Activated naive CD8-positive, alpha-beta T cell (primary cell): ENCODE results near the gene PRR18.
A peak's percentile ranks its signal among the peaks of the same experiment; 100 is the strongest.

ENCODE experiments used
- H3K27ac Mint-ChIP-seq: one replicate; pipeline ENCODE4 v1.8.0; 2021; ENCODE audit warnings: mixed read lengths
- H3K27me3 Mint-ChIP-seq: one replicate; pipeline ENCODE4 v1.8.0; 2021; ENCODE audit warnings: mixed read lengths
- H3K36me3 Mint-ChIP-seq: one replicate; pipeline ENCODE4 v1.8.0; 2021; ENCODE audit warnings: mixed read lengths
- H3K4me1 Mint-ChIP-seq: one replicate; pipeline ENCODE4 v1.8.0; 2021; ENCODE audit warnings: low read depth, mixed read lengths
- H3K4me3 Mint-ChIP-seq: one replicate; pipeline ENCODE4 v1.8.0; 2021; ENCODE audit warnings: mild to moderate bottlenecking, mixed read lengths
- H3K9me3 Mint-ChIP-seq: one replicate; pipeline ENCODE4 v1.8.0; 2021; ENCODE audit warnings: low read depth, mixed read lengths

PRR18 gene

GRCh38 chr6:166318649-166319600, 10.7 kb upstream of the PRR18 start:
- Mint-ChIP-seq H3K9me3 (no peaks in the 10 kb centered on the region), H3K27me3 (no peaks in the 10 kb centered on the region), H3K4me3 (no peak overlapping the region), H3K4me1 (no peaks in the 10 kb centered on the region), H3K27ac (no peak overlapping the region), H3K36me3 (no peaks in the 10 kb centered on the region)

GRCh38 chr6:166318227-166318626, 10.0 kb upstream of the PRR18 start:
- Mint-ChIP-seq H3K9me3 (no peaks in the 10 kb centered on the region), H3K36me3 (no peaks in the 10 kb centered on the region), H3K27ac (no peak overlapping the region), H3K4me3 (no peak overlapping the region), H3K27me3 (no peaks in the 10 kb centered on the region), H3K4me1 (no peaks in the 10 kb centered on the region)

GRCh38 chr6:166317261-166318212, 9.3 kb upstream of the PRR18 start:
- H3K4me3 Mint-ChIP-seq = no peak overlapping the region
- H3K27me3 Mint-ChIP-seq = no peaks in the 10 kb centered on the region
- no peaks in the 10 kb centered on the region for H3K4me1 Mint-ChIP-seq
- no peaks in the 10 kb centered on the region for H3K9me3 Mint-ChIP-seq
- no peaks in the 10 kb centered on the region for H3K36me3 Mint-ChIP-seq
- H3K27ac Mint-ChIP-seq = no peak overlapping the region

- no peak overlapping the region for H3K27ac Mint-ChIP-seq
- H3K36me3 Mint-ChIP-seq = no peaks in the 10 kb centered on the region
- no peaks in the 10 kb centered on the region for H3K27me3 Mint-ChIP-seq
- H3K4me1 Mint-ChIP-seq = no peaks in the 10 kb centered on the region
- no peak overlapping the region for H3K4me3 Mint-ChIP-seq
- H3K9me3 Mint-ChIP-seq = no peaks in the 10 kb centered on the region
Measured at GRCh38 chr6:166315436-166315835, 7.2 kb upstream of the PRR18 start.

GRCh38 chr6:166314454-166314853, 6.3 kb upstream of the PRR18 start:
- Mint-ChIP-seq H3K4me1 (no peaks in the 10 kb centered on the region), H3K27ac (no peak overlapping the region), H3K4me3 (no peak overlapping the region), H3K9me3 (no peaks in the 10 kb centered on the region), H3K36me3 (no peaks in the 10 kb centered on the region), H3K27me3 (peaks cover 1% of the 10 kb centered on the region)

GRCh38 chr6:166313255-166314070, 5.3 kb upstream of the PRR18 start:
- no peaks in the 10 kb centered on the region for H3K36me3 Mint-ChIP-seq
- H3K4me1 Mint-ChIP-seq = peaks cover 2% of the 10 kb centered on the region

GRCh38 chr6:166312832-166313231, 4.6 kb upstream of the PRR18 start:
- Mint-ChIP-seq H3K4me1 (peaks cover 2% of the 10 kb centered on the region), H3K9me3 (no peaks in the 10 kb centered on the region), H3K27me3 (peaks cover 8% of the 10 kb centered on the region), H3K27ac (no peak overlapping the region), H3K36me3 (no peaks in the 10 kb centered on the region), H3K4me3 (no peak overlapping the region)

More at GRCh38 chr6:166313255-166314070, 5.3 kb upstream of the PRR18 start:
- Mint-ChIP-seq H3K4me3 (no peak overlapping the region), H3K9me3 (no peaks in the 10 kb centered on the region), H3K27ac (no peak overlapping the region), H3K27me3 (peaks cover 8% of the 10 kb centered on the region)

GRCh38 chr6:166310634-166311033, 2.4 kb upstream of the PRR18 start:
- H3K27ac Mint-ChIP-seq = no peak overlapping the region
- H3K4me3 Mint-ChIP-seq = no peak overlapping the region
- H3K36me3 Mint-ChIP-seq = no peaks in the 10 kb centered on the region
- peaks cover 15% of the 10 kb centered on the region for H3K27me3 Mint-ChIP-seq
- H3K4me1 Mint-ChIP-seq = peaks cover 5% of the 10 kb centered on the region
- H3K9me3 Mint-ChIP-seq = no peaks in the 10 kb centered on the region

GRCh38 chr6:166309977-166310376, 1.8 kb upstream of the PRR18 start:
- Mint-ChIP-seq H3K36me3 (no peaks in the 10 kb centered on the region), H3K4me1 (peaks cover 5% of the 10 kb centered on the region), H3K9me3 (no peaks in the 10 kb centered on the region), H3K27ac (no peak overlapping the region), H3K4me3 (no peak overlapping the region), H3K27me3 (peaks cover 19% of the 10 kb centered on the region)

GRCh38 chr6:166308769-166309589, 787 bp upstream of the PRR18 start:
- Mint-ChIP-seq H3K27me3 (peaks cover 23% of the 10 kb centered on the region), H3K27ac (no peak overlapping the region), H3K9me3 (no peaks in the 10 kb centered on the region), H3K36me3 (no peaks in the 10 kb centered on the region), H3K4me3 (peak overlapping the region; percentile 51), H3K4me1 (peaks cover 5% of the 10 kb centered on the region)

GRCh38 chr6:166307082-166308032, 835 bp downstream of the PRR18 start:
- H3K27me3 Mint-ChIP-seq = peaks cover 23% of the 10 kb centered on the region
- peaks cover 5% of the 10 kb centered on the region for H3K4me1 Mint-ChIP-seq
- H3K4me3 Mint-ChIP-seq = no peak overlapping the region
- H3K9me3 Mint-ChIP-seq = no peaks in the 10 kb centered on the region
- no peak overlapping the region for H3K27ac Mint-ChIP-seq
- H3K36me3 Mint-ChIP-seq = no peaks in the 10 kb centered on the region

- Mint-ChIP-seq H3K9me3 (no peaks in the 10 kb centered on the region), H3K27me3 (peaks cover 24% of the 10 kb centered on the region), H3K27ac (no peak overlapping the region), H3K36me3 (no peaks in the 10 kb centered on the region), H3K4me1 (peaks cover 5% of the 10 kb centered on the region), H3K4me3 (peak overlapping the region; percentile 77)
Measured at GRCh38 chr6:166306378-166307081, 1.7 kb downstream of the PRR18 start.
